Activated CD8-positive, alpha-beta T cell treated with anti-CD3 and anti-CD28 coated beads, Interleukin-2, amount 10 ng/mL, durations not matched to agents 7 days and 5 days (primary cell): ENCODE measurements around the gene SHISAL2B. TPM values are rescaled to one million over a fixed set of nuclear protein-coding genes. Genes with fewer than 3 reads are reported as not detected.
"Not testable (repeated sequence)": the region's sequence is repeated elsewhere in the genome, so short reads cannot be mapped to it uniquely, and the experiment has no call there.

Experiments
- ATAC-seq: fragments of 150-1000 bp; cut with Tn5 transposase; one replicate; pipeline ENCODE4 v1.10.0; 2021; ENCODE audit warnings: moderate library complexity
- CTCF ChIA-PET: fragments of 350-600 bp; sonication (Branson Sonifier 250); formaldehyde crosslinking; loops from one replicate; lab custom pipeline; 2021; ENCODE audit warnings: antibody characterized with exemption; lab: Charles Lee
- POLR2A ChIA-PET: fragments of 350-600 bp; sonication (Branson Sonifier 250); formaldehyde crosslinking; loops from one replicate; lab custom pipeline; 2021; ENCODE audit warnings: antibody characterized with exemption; lab: Charles Lee
- DNase-seq: peaks from one replicate; pipeline ENCODE4 v3.0.0-alpha.2; 2020
- H3K27ac Mint-ChIP-seq: one replicate; pipeline ENCODE4 v1.8.0; 2021; ENCODE audit warnings: mild to moderate bottlenecking, mixed read lengths
- H3K27me3 Mint-ChIP-seq: one replicate; pipeline ENCODE4 v1.8.0; 2021; ENCODE audit warnings: low read depth, mixed read lengths
- H3K36me3 Mint-ChIP-seq: one replicate; pipeline ENCODE4 v1.8.0; 2021; ENCODE audit warnings: low read depth, mixed read lengths
- H3K4me1 Mint-ChIP-seq: one replicate; pipeline ENCODE4 v1.8.0; 2021; ENCODE audit warnings: low read depth, mixed read lengths
- H3K4me3 Mint-ChIP-seq: one replicate; pipeline ENCODE4 v1.8.0; 2021; ENCODE audit warnings: mild to moderate bottlenecking, mixed read lengths
- H3K9me3 Mint-ChIP-seq: one replicate; pipeline ENCODE4 v1.8.0; 2022; ENCODE audit warnings: mixed read lengths; ENCODE audit not compliant: insufficient read depth
- total RNA-seq, 2 experiments: library from RNA; stranded (reverse); gene quantifications; one replicate each; pipeline ENCODE4 v1.2.3, GENCODE V29; 2021

Gene SHISAL2B
- total RNA-seq, 2 experiments from 2014 or later = not detected

GRCh38 chr5:64670277-64670676, 20.0 kb upstream of the SHISAL2B start:
- POLR2A ChIA-PET = no interaction called here
- DNase-seq (no peak), ATAC-seq (no peak)
- H3K4me3 Mint-ChIP-seq = no peak overlapping the region
- CTCF ChIA-PET = interaction anchor here (1.1 kb wide), 1 partner anchor 12 kb away, joined by 5 read pairs; no protein-coding TSS in a partner anchor
- H3K36me3 Mint-ChIP-seq = no peaks in the 10 kb centered on the region
- H3K9me3 Mint-ChIP-seq = no peaks in the 10 kb centered on the region
- no peak overlapping the region for H3K27ac Mint-ChIP-seq
- no peaks in the 10 kb centered on the region for H3K4me1 Mint-ChIP-seq
- peaks cover 8% of the 10 kb centered on the region for H3K27me3 Mint-ChIP-seq

DNA sequence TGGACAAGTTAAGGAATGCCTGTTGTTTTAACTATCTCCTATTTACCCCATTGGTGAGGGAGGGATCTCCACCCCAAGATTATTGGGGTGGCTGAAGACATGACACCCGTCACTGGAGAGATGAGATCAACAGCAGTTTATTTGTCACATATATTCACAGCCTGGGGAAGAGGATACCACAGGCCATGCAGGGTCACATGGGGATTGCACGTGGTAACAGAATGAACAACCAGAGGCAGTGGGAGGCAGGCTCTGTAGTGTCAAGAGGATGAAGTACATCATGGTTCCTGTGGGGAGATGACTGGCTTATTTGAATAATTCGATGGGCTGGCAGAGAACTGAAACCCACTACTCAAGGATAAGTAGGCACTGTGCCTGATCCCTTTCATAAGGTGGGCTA, 18.6 kb upstream of the SHISAL2B start:
- Mint-ChIP-seq H3K36me3 (no peaks in the 10 kb centered on the region), H3K9me3 (no peaks in the 10 kb centered on the region), H3K4me1 (no peaks in the 10 kb centered on the region), H3K27ac (no peak overlapping the region), H3K27me3 (peaks cover 5% of the 10 kb centered on the region), H3K4me3 (no peak overlapping the region)
- POLR2A ChIA-PET = no interaction called here
- CTCF ChIA-PET = no interaction called here
- ATAC-seq (no peak), DNase-seq (no peak)

- no peak for ATAC-seq
- Mint-ChIP-seq H3K27ac (no peak overlapping the region), H3K36me3 (no peaks in the 10 kb centered on the region)
These were observed 11.9 kb upstream of the SHISAL2B start for GRCh38 chr5:64678374-64678773.

DNA sequence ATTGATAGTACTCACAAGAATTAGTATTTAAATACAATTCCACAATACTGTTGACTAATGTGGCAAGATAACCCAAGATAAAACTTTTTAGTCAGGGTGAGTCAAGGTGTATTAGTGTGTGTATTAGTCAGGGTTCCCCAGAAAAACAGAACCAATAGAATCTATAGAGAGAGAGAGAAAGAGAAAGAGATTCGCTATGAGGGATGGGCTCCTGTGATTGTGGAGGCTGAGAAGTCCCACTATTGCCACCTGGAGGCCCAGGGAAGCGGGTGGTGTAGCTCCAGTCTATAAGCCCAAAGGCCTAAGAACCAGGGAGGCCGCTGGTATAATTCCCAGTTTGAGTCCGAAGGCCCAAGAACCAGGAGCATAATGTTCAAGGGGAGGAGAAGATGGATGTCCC, 10.0 kb upstream of the SHISAL2B start:
- Mint-ChIP-seq H3K36me3 (no peaks in the 10 kb centered on the region), H3K4me1 (no peaks in the 10 kb centered on the region), H3K27me3 (peaks cover 9% of the 10 kb centered on the region), H3K4me3 (no peak overlapping the region), H3K27ac (no peak overlapping the region), H3K9me3 (no peaks in the 10 kb centered on the region)
- DNase-seq (no peak), ATAC-seq (no peak)
- CTCF ChIA-PET = interaction anchor here (1.2 kb wide), 1 partner anchor 20 kb away, joined by 3 read pairs; no protein-coding TSS in a partner anchor
- POLR2A ChIA-PET = no interaction called here

More at GRCh38 chr5:64678374-64678773, 11.9 kb upstream of the SHISAL2B start:
- H3K9me3 Mint-ChIP-seq = no peaks in the 10 kb centered on the region
- no peaks in the 10 kb centered on the region for H3K4me1 Mint-ChIP-seq
- POLR2A ChIA-PET = no interaction called here
- H3K4me3 Mint-ChIP-seq = no peak overlapping the region
- CTCF ChIA-PET = no interaction called here
- H3K27me3 Mint-ChIP-seq = peaks cover 10% of the 10 kb centered on the region
- no peak for DNase-seq

DNA sequence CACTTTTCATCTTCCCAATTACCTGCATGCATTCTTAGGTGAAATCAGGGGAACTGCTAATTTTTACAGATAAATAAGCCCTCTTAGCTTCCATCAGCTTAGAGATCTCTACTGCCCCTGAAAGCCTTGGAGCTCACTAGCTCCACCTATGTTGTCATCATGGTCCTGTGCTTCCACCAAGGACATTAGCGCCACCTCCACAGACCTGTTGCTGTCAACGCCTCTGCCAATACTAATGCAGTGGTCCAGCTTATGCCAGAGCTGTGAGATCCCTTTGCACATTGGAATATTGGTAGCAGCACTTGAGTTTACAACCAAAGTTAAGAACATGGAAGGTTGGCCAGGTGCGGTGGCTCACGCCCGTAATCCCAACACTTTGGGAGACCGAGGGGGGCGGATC, 7.7 kb upstream of the SHISAL2B start:
- Mint-ChIP-seq H3K36me3 (no peaks in the 10 kb centered on the region), H3K9me3 (no peaks in the 10 kb centered on the region), H3K27me3 (peaks cover 12% of the 10 kb centered on the region), H3K27ac (no peak overlapping the region), H3K4me3 (no peak overlapping the region), H3K4me1 (no peaks in the 10 kb centered on the region)
- ATAC-seq = no peak
- POLR2A ChIA-PET = no interaction called here
- CTCF ChIA-PET = interaction anchor here (1.2 kb wide), 1 partner anchor 12 kb away, joined by 5 read pairs; no protein-coding TSS in a partner anchor
- DNase-seq = no peak

- ChIA-PET POLR2A (no interaction called here), CTCF (no interaction called here)
- ATAC-seq = no peak
These were observed 4.4 kb upstream of the SHISAL2B start for GRCh38 chr5:64685866-64686265.

DNA sequence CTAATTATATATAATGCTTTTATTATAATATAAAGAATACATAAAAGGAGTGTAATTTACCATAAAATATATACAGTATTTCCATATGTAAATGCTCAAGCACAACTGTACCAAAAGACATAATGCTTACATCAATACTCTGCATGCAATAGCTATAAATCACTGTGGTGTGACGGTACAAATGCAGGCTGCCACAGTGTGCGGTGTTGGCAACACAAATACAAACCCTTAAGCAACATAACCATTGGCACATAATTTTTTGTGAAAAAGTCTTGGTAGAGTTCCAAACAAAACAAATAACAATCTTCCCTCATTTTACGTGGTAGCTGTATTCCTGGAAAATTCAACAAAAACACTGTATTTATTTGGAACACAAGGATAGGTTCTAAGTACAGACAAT, 1.9 kb upstream of the SHISAL2B start:
- ChIA-PET POLR2A (no interaction called here), CTCF (no interaction called here)
- no peaks in the 10 kb centered on the region for H3K9me3 Mint-ChIP-seq
- peaks cover 4% of the 10 kb centered on the region for H3K4me1 Mint-ChIP-seq
- no peak for ATAC-seq
- no peak overlapping the region for H3K4me3 Mint-ChIP-seq
- H3K36me3 Mint-ChIP-seq = no peaks in the 10 kb centered on the region
- DNase-seq = no peak
- H3K27ac Mint-ChIP-seq = no peak overlapping the region
- H3K27me3 Mint-ChIP-seq = peaks cover 41% of the 10 kb centered on the region

More at GRCh38 chr5:64685866-64686265, 4.4 kb upstream of the SHISAL2B start:
- Mint-ChIP-seq H3K27me3 (peaks cover 27% of the 10 kb centered on the region), H3K4me3 (no peak overlapping the region), H3K4me1 (peaks cover 4% of the 10 kb centered on the region), H3K36me3 (no peaks in the 10 kb centered on the region), H3K9me3 (no peaks in the 10 kb centered on the region), H3K27ac (no peak overlapping the region)
- DNase-seq = no peak

GRCh38 chr5:64688965-64689364, 1.3 kb upstream of the SHISAL2B start:
- Mint-ChIP-seq H3K27me3 (peaks cover 44% of the 10 kb centered on the region), H3K4me3 (no peak overlapping the region)

DNA sequence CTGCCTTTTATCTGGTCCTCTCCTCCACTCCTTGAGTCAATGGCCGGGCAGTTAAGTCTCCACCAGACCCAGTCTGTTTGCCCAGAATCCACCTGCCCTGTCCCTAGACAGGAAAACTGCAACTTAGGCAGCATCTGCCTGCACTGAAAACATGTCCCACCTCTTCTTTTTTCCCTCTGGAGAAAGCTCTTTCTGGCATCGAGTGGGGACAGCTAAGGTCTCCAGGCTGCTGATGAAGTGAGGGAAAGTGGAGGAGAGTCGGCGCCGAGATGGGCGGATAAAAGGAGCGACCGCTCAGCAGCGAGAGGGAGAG, 243 bp upstream of the SHISAL2B start:
- no peak overlapping the region for H3K27ac Mint-ChIP-seq
- H3K4me1 Mint-ChIP-seq = peaks cover 4% of the 10 kb centered on the region
- no peaks in the 10 kb centered on the region for H3K9me3 Mint-ChIP-seq
- no peak for DNase-seq
- peak; percentile 36 for ATAC-seq
- H3K4me3 Mint-ChIP-seq = peak overlapping the region; percentile 31
- CTCF ChIA-PET = no interaction called here
- no peaks in the 10 kb centered on the region for H3K36me3 Mint-ChIP-seq
- POLR2A ChIA-PET = no interaction called here
- peaks cover 45% of the 10 kb centered on the region for H3K27me3 Mint-ChIP-seq

More at GRCh38 chr5:64688965-64689364, 1.3 kb upstream of the SHISAL2B start:
- Mint-ChIP-seq H3K4me1 (peaks cover 4% of the 10 kb centered on the region), H3K36me3 (no peaks in the 10 kb centered on the region), H3K27ac (no peak overlapping the region), H3K9me3 (no peaks in the 10 kb centered on the region)
- ChIA-PET POLR2A (no interaction called here), CTCF (no interaction called here)
- DNase-seq (no peak), ATAC-seq (no peak)

- Mint-ChIP-seq H3K36me3 (no peaks in the 10 kb centered on the region), H3K27ac (no peak overlapping the region), H3K27me3 (peaks cover 45% of the 10 kb centered on the region), H3K4me1 (peaks cover 4% of the 10 kb centered on the region), H3K4me3 (no peak overlapping the region), H3K9me3 (peaks cover 3% of the 10 kb centered on the region)
- DNase-seq (no peak), ATAC-seq (no peak)
- CTCF ChIA-PET = interaction anchor here (0.6 kb wide), 1 partner anchor 54 kb away, joined by 3 read pairs; no protein-coding TSS in a partner anchor
- POLR2A ChIA-PET = no interaction called here
These were observed 988 bp downstream of the SHISAL2B start for GRCh38 chr5:64691291-64691690.

DNA sequence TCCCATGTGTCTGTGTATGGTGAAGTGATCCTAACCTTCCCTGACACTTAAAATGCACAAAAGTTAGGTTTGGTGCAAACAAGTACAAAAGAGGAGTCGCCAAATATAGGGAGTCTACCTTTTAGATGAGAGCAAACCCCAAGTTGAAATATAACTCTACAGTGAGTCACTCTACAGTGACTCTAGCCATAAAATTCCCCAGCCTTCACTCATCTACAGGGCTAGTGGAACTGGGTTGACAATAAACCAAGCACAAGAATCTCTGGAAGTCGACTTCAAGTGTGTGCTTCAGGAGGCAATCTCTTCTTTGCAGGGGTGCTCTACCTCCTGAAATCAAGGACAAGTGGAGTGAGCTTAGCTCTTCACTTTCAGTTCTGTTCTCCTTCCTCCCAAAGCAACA, 3.3 kb downstream of the SHISAL2B start:
- Mint-ChIP-seq H3K27me3 (peaks cover 44% of the 10 kb centered on the region), H3K4me3 (no peak overlapping the region), H3K36me3 (no peaks in the 10 kb centered on the region), H3K9me3 (peaks cover 8% of the 10 kb centered on the region), H3K27ac (no peak overlapping the region), H3K4me1 (peaks cover 4% of the 10 kb centered on the region)
- ChIA-PET POLR2A (no interaction called here), CTCF (no interaction called here)
- DNase-seq (no peak), ATAC-seq (no peak)

GRCh38 chr5:64696414-64696813, 6.1 kb downstream of the SHISAL2B start:
- H3K36me3 Mint-ChIP-seq, H3K27ac Mint-ChIP-seq, H3K4me3 Mint-ChIP-seq, CTCF ChIA-PET, DNase-seq, H3K9me3 Mint-ChIP-seq, POLR2A ChIA-PET, H3K4me1 Mint-ChIP-seq, ATAC-seq: not testable (repeated sequence)
- peaks cover 23% of the 10 kb centered on the region for H3K27me3 Mint-ChIP-seq

DNA sequence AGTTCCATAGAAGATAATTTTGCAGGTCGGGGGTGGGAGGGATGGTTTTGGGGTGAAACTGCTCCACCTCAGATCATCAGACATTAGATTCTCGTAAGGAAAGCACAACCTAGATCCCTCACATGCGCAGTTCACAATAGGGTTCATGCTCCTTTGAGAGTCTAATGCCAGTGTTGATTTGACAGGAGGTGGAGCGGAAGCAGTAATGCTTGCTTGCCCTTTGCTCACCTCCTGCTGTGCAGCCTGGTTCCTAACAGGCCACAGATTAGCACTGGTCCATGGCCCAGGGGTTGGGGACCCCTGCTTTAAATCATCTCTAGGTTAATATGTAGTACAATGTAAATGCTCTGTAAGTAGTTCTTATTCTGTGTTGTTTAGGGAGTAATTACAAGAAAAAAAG, 10.5 kb downstream of the SHISAL2B start:
- H3K4me3 Mint-ChIP-seq = no peak overlapping the region
- no peak overlapping the region for H3K27ac Mint-ChIP-seq
- POLR2A ChIA-PET = no interaction called here
- no peaks in the 10 kb centered on the region for H3K4me1 Mint-ChIP-seq
- H3K9me3 Mint-ChIP-seq = peaks cover 8% of the 10 kb centered on the region
- H3K27me3 Mint-ChIP-seq = peaks cover 10% of the 10 kb centered on the region
- H3K36me3 Mint-ChIP-seq = no peaks in the 10 kb centered on the region
- ATAC-seq (no peak), DNase-seq (no peak)
- CTCF ChIA-PET = no interaction called here
